IMR-90 (cell line): ENCODE results near the gene YTHDF2. TPM values are rescaled to one million over a fixed set of nuclear protein-coding genes. Genes with fewer than 3 reads are reported as not detected.

Experiments used
- ATAC-seq: fragments of 200-7000 bp; cut with Tn5 transposase; 2 replicates; pipeline ENCODE4 v1.9.1; 2020; ENCODE audit warnings: low read depth, mild to moderate bottlenecking, moderate library complexity
- BruUV-seq: library from RNA; stranded (reverse); fragments of 400-500 nt; replicated peaks from 2 replicates; lab custom pipeline; 2021; lab: Mats Ljungman, UMichigan
- CTCF ChIA-PET: fragments of 300-600 bp; formaldehyde crosslinking; extraction: SDS; loops from one replicate; lab custom pipeline; 2021; ENCODE audit warnings: antibody characterized with exemption; lab: Yijun Ruan, JAX
- POLR2A ChIA-PET: fragments of 300-600 bp; sonication (Branson Sonifier 250); formaldehyde crosslinking; loops from one replicate; lab custom pipeline; 2022; ENCODE audit warnings: antibody characterized with exemption; ENCODE audit not compliant: unreplicated experiment; lab: Charles Lee
- DNase-seq: peaks from one replicate; pipeline ENCODE4 v3.0.0; 2013
- H2AFZ ChIP-seq: replicated peaks from 2 replicates; pipeline ENCODE3; 2013; ENCODE audit warnings: low read length, mild to moderate bottlenecking; ENCODE audit not compliant: poor library complexity
- H2AK5ac ChIP-seq: 2 replicates; pipeline ENCODE4 v1.6.1; 2013; ENCODE audit warnings: low read depth, low read length, inconsistent platforms
- H2AK9ac ChIP-seq: replicated peaks from 2 replicates; pipeline ENCODE3; 2013; ENCODE audit warnings: mild to moderate bottlenecking, low read depth, low read length, moderate library complexity; ENCODE audit not compliant: poor library complexity
- H2BK120ac ChIP-seq: 2 replicates; pipeline ENCODE4 v1.6.1; 2013; ENCODE audit warnings: low read depth, low read length, inconsistent platforms
- H2BK15ac ChIP-seq: 3 replicates; pipeline ENCODE4 v1.6.1; 2013; ENCODE audit warnings: low read depth, low read length, inconsistent platforms
- H2BK20ac ChIP-seq: 2 replicates; pipeline ENCODE4 v1.6.1; 2013; ENCODE audit warnings: low read depth, mild to moderate bottlenecking, inconsistent platforms, low read length, moderate library complexity
- H2BK5ac ChIP-seq: 2 replicates; pipeline ENCODE4 v1.6.1; 2013; ENCODE audit warnings: mild to moderate bottlenecking, low read depth, low read length, inconsistent platforms; ENCODE audit not compliant: poor library complexity, severe bottlenecking
- H3K14ac ChIP-seq: replicated peaks from 2 replicates; pipeline ENCODE4 v1.6.1; 2013; ENCODE audit warnings: low read depth, low read length, inconsistent platforms
- H3K18ac ChIP-seq: 2 replicates; pipeline ENCODE4 v1.6.1; 2013; ENCODE audit warnings: low read depth, low read length, control low read depth
- H3K23ac ChIP-seq: 2 replicates; pipeline ENCODE4 v1.6.1; 2013; ENCODE audit warnings: low read depth, low read length, inconsistent platforms
- H3K27ac ChIP-seq: 2 replicates; pipeline ENCODE4 v1.5.1; 2013; ENCODE audit warnings: mild to moderate bottlenecking, control low read depth, low read length; ENCODE audit not compliant: insufficient read depth
- H3K27me3 ChIP-seq: 2 replicates; pipeline ENCODE4 v1.6.1; 2013; ENCODE audit warnings: low read length; ENCODE audit not compliant: control insufficient read depth, insufficient read depth
- H3K36me3 ChIP-seq: 2 replicates; pipeline ENCODE4 v1.6.1; 2013; ENCODE audit warnings: low read length, mixed read lengths; ENCODE audit not compliant: control insufficient read depth, insufficient read depth
- H3K4ac ChIP-seq: 2 replicates; pipeline ENCODE4 v1.6.1; 2013; ENCODE audit warnings: low read depth, low read length, inconsistent platforms
- H3K4me1 ChIP-seq: 2 replicates; pipeline ENCODE4 v1.6.1; 2013; ENCODE audit warnings: low read length, mixed read lengths; ENCODE audit not compliant: control insufficient read depth, insufficient read depth
- H3K4me2 ChIP-seq: 2 replicates; pipeline ENCODE4 v1.6.1; 2013; ENCODE audit warnings: low read depth, mild to moderate bottlenecking, control low read depth, low read length, moderate library complexity
- H3K4me3 ChIP-seq: 2 replicates; pipeline ENCODE4 v1.5.1; 2013; ENCODE audit warnings: low read depth, mild to moderate bottlenecking, control low read depth, low read length, moderate library complexity; ENCODE audit not compliant: insufficient read depth
- H3K56ac ChIP-seq: 2 replicates; pipeline ENCODE4 v1.6.1; 2013; ENCODE audit warnings: low read length, inconsistent platforms; ENCODE audit not compliant: insufficient read depth; ENCODE audit errors: extremely low read depth
- H3K79me1 ChIP-seq, 2 experiments: 2 replicates each; pipeline ENCODE4 v1.6.1; 2013; ENCODE audit warnings: low read length in 2 of 2, inconsistent platforms in 1 of 2, low read depth in 1 of 2
- H3K9ac ChIP-seq: 2 replicates; pipeline ENCODE4 v1.6.1; 2013; ENCODE audit warnings: low read depth, low read length, control low read depth
- H3K9me1 ChIP-seq: 2 replicates; pipeline ENCODE4 v1.6.1; 2013; ENCODE audit warnings: low read length, inconsistent platforms; ENCODE audit not compliant: insufficient read depth
- H3K9me3 ChIP-seq: 2 replicates; pipeline ENCODE4 v1.6.1; 2013; ENCODE audit warnings: low read length; ENCODE audit not compliant: control insufficient read depth, insufficient read depth
- H4K20me1 ChIP-seq: 2 replicates; pipeline ENCODE4 v1.6.1; 2013; ENCODE audit warnings: low read length, inconsistent platforms; ENCODE audit not compliant: insufficient read depth
- H4K5ac ChIP-seq: 2 replicates; pipeline ENCODE4 v1.6.1; 2013; ENCODE audit warnings: mild to moderate bottlenecking, low read depth, low read length, control low read depth
- H4K8ac ChIP-seq, 2 experiments: 2 replicates each; pipeline ENCODE4 v1.6.1; 2013; ENCODE audit warnings: low read depth in 2 of 2, low read length in 2 of 2, control low read depth in 1 of 2, inconsistent platforms in 1 of 2
- H4K91ac ChIP-seq: 2 replicates; pipeline ENCODE4 v1.6.1; 2013; ENCODE audit warnings: low read depth, low read length, inconsistent platforms; ENCODE audit not compliant: insufficient read depth
- BHLHE40 ChIP-seq: fragments of 150-350 bp; IDR thresholded peaks from 2 replicates; pipeline ENCODE4 v1.6.1; 2016; ENCODE audit warnings: mild to moderate bottlenecking, low read depth, low read length
- CHD1 ChIP-seq: IDR thresholded peaks from 2 replicates; pipeline ENCODE4 v1.6.1; 2012; ENCODE audit warnings: low read depth, low read length, improper control_type of control experiment
- FOS ChIP-seq: fragments of 150-350 bp; IDR thresholded peaks from 2 replicates; pipeline ENCODE4 v1.6.1; 2016; ENCODE audit warnings: low read depth, low read length
- MAFK ChIP-seq: IDR thresholded peaks from 2 replicates; pipeline ENCODE4 v1.6.1; 2012; ENCODE audit warnings: low read depth, low read length, improper control_type of control experiment
- NFE2L2 ChIP-seq: fragments of 150-350 bp; IDR thresholded peaks from 2 replicates; pipeline ENCODE4 v1.6.1; 2016; ENCODE audit warnings: low read depth, mild to moderate bottlenecking, low read length
- POLR2A ChIP-seq: IDR thresholded peaks from 2 replicates; pipeline ENCODE4 v1.6.1; 2012; ENCODE audit warnings: mild to moderate bottlenecking, low read depth, low read length
- RAD21 ChIP-seq: IDR thresholded peaks from 2 replicates; pipeline ENCODE4 v1.6.1; 2012; ENCODE audit warnings: low read length, improper control_type of control experiment
- RCOR1 ChIP-seq: IDR thresholded peaks from 2 replicates; pipeline ENCODE4 v1.6.1; 2012; ENCODE audit warnings: mild to moderate bottlenecking, low read length, improper control_type of control experiment; ENCODE audit not compliant: insufficient replicate concordance
- RFX5 ChIP-seq: IDR thresholded peaks from 2 replicates; pipeline ENCODE4 v1.8.0; 2012; ENCODE audit warnings: low read depth, mild to moderate bottlenecking, low read length, moderate library complexity
- SMC3 ChIP-seq: fragments of 150-350 bp; IDR thresholded peaks from 2 replicates; pipeline ENCODE4 v1.6.1; 2016; ENCODE audit warnings: low read depth, mild to moderate bottlenecking, antibody characterized with exemption, low read length, moderate library complexity
- WGBS, 2 experiments: methylation state at CpG; one replicate each; pipeline versions ENCODE4 v1.1.5 to v1.1.7; 2013; ENCODE audit warnings: missing lambda C conversion rate in 2 of 2; ENCODE audit not compliant: insufficient read length in 1 of 2; ENCODE audit errors: extremely low coverage in 2 of 2; 5-methylcytosine and 5-hydroxymethylcytosine counted together
- dilution Hi-C: fragments of 300-500 bp; cut with HindIII; formaldehyde crosslinking; loops from one replicate; pipeline ENCODE4 v1.14.3; 2018; ENCODE audit warnings: low sequenced_read_pairs; ENCODE audit not compliant: unreplicated experiment
- in situ Hi-C: fragments of 300-500 bp; cut with MboI; formaldehyde crosslinking; loops from 3 replicates; pipeline ENCODE4 v1.14.3; 2019; ENCODE audit warnings: low sequenced_read_pairs, inconsistent platforms, mixed read lengths
- intact Hi-C: fragments of 100-400 bp; cut with micrococcal nuclease; formaldehyde crosslinking; loops from 2 replicates; pipeline ENCODE4 v1.10.0; 2022
- polyA plus RNA-seq, 3 experiments: library from polyadenylated mRNA; depleted of rRNA; stranded (reverse); fragments of >200 nt; gene quantifications; 2 replicates each; pipeline ENCODE4 v1.2.3, GENCODE V29; 2012; ENCODE audit warnings: low replicate concordance in 1 of 3
- total RNA-seq: library from RNA; depleted of rRNA; stranded (reverse); fragments of >200 nt; gene quantifications from 2 replicates; pipeline ENCODE4 v1.2.3, GENCODE V29; 2012
- TF ChIP-seq, protein P1 (sequence below): fragments of 150-350 bp; IDR thresholded peaks from 2 replicates; pipeline ENCODE4 v1.6.1; 2016; ENCODE audit warnings: low read depth, mild to moderate bottlenecking, low read length, moderate library complexity, borderline replicate concordance

YTHDF2 gene
- total and polyA plus RNA-seq, 2 of the 4 experiments (the other 2 are of a cell fraction) = 50.0 to 94.3 TPM

DNA sequence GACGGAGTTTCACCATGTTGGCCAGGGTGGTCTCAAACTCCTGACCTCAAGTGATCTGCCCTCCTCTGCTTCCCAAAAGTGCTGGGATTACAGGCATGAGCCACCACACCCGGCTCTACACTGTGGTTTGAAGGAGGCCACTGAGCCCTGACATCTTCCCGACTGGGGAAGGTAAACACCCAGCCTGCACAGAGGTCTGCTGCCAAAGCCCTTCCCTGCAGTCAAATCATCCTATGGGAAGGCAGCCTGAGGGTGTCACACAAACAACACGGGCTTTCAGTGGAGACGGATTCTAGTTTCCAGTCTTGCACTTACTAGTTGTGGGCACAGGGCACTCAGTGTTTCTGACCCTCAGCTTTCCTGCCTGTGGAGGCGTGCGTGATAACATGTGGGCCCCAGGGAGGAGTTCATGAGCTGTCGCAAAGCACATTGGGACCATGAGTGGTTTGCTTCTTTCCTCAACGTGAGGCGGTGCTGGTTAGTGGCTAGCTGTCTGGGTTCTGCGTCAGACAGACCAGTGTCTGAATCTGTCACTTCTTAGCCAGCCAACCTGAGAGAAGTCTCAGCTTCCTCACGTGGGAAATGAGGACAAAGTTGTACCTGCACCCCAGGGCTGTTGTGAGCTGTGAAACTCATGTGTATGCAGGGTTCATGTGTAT is 53.8 kb downstream of the YTHDF2 start:
- ATAC-seq = peak; percentile 59
- no peak overlapping the region for H2BK120ac ChIP-seq
- in situ Hi-C loops (no loop called here), intact Hi-C loops (no loop called here), dilution Hi-C loops (no loop called here)
- BruUV-seq = no TSS peak
- no peaks in the 10 kb centered on the region for H4K20me1 ChIP-seq
- no peaks in the 10 kb centered on the region for H3K27me3 ChIP-seq
- H3K23ac ChIP-seq = no peak overlapping the region
- ChIA-PET POLR2A (no interaction called here), CTCF (interaction anchor here (0.7 to 1.5 kb wide), 2 partner anchors 87 to 122 kb away, joined by 3 read pairs; no protein-coding TSS in a partner anchor)
- no peaks in the 10 kb centered on the region; the same call in 1 of the 2 replicates for H3K4me1 ChIP-seq
- H2BK15ac ChIP-seq = no peak overlapping the region
- no peak overlapping the region for H4K8ac ChIP-seq
- no peak overlapping the region for H4K91ac ChIP-seq
- H3K4me3 ChIP-seq = no peak overlapping the region
- H3K27ac ChIP-seq = no peak overlapping the region
- WGBS, 2 experiments = 47% methylated on average over 7 of the region's 12 CpGs; no CpG with 5 or more reads in 1 of the 2 experiments
- H3K4ac ChIP-seq = no peak overlapping the region
- no peak overlapping the region for H2BK20ac ChIP-seq
- no peak overlapping the region for H3K56ac ChIP-seq
- no peaks in the 10 kb centered on the region for H3K9me1 ChIP-seq
- H3K36me3 ChIP-seq = no peaks in the 10 kb centered on the region
- TF ChIP-seq FOS (no peak), POLR2A (no peak), RAD21 (no peak), SMC3 (no peak), CHD1 (no peak), NFE2L2 (no peak), BHLHE40 (no peak), RFX5 (no peak), MAFK (no peak), RCOR1 (no peak)
- TF ChIP-seq, protein P1, sequence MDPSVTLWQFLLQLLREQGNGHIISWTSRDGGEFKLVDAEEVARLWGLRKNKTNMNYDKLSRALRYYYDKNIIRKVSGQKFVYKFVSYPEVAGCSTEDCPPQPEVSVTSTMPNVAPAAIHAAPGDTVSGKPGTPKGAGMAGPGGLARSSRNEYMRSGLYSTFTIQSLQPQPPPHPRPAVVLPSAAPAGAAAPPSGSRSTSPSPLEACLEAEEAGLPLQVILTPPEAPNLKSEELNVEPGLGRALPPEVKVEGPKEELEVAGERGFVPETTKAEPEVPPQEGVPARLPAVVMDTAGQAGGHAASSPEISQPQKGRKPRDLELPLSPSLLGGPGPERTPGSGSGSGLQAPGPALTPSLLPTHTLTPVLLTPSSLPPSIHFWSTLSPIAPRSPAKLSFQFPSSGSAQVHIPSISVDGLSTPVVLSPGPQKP = no peak
- peak overlapping the region; percentile 74 for H2AFZ ChIP-seq
- no peak overlapping the region for H3K9ac ChIP-seq
- no peak overlapping the region for H3K4me2 ChIP-seq
- no peak overlapping the region for H4K5ac ChIP-seq
- peak; percentile 3 for DNase-seq
- H3K79me1 ChIP-seq = no peaks in the 10 kb centered on the region
- no peak overlapping the region for H2AK9ac ChIP-seq
- no peak overlapping the region for H2BK5ac ChIP-seq
- no peak overlapping the region for H2AK5ac ChIP-seq
- H3K14ac ChIP-seq = no peak overlapping the region
- no peak overlapping the region for H3K18ac ChIP-seq
- no peaks in the 10 kb centered on the region for H3K9me3 ChIP-seq
